AG04449 (cell line): ENCODE results near the gene GAL3ST3.

ENCODE experiments used
- CTCF ChIA-PET: fragments of 350-600 bp; formaldehyde crosslinking; extraction: SDS; loops from one replicate; lab custom pipeline; 2021; ENCODE audit warnings: antibody characterized with exemption; lab: Yijun Ruan, JAX
- POLR2A ChIA-PET: fragments of 400-600, 350-600 bp; formaldehyde crosslinking; extraction: SDS; loops from one replicate; lab custom pipeline; 2020; ENCODE audit warnings: antibody characterized with exemption, inconsistent platforms; lab: Yijun Ruan, JAX
- DNase-seq: peaks from one replicate; pipeline ENCODE4 v3.0.0-alpha.2; 2010; ENCODE audit warnings: low read depth, low spot score
- H3K4me3 ChIP-seq: 2 replicates; pipeline ENCODE4 v1.5.1; 2011; ENCODE audit warnings: low read depth, mild to moderate bottlenecking, control low read depth, low read length
- CTCF ChIP-seq: IDR thresholded peaks from one replicate; pipeline ENCODE4 v1.5.1; 2011; ENCODE audit warnings: mild to moderate bottlenecking, moderate library complexity, low read length, control low read depth, inconsistent platforms; ENCODE audit not compliant: insufficient read depth; ENCODE audit errors: missing control alignments

GAL3ST3 gene

DNA sequence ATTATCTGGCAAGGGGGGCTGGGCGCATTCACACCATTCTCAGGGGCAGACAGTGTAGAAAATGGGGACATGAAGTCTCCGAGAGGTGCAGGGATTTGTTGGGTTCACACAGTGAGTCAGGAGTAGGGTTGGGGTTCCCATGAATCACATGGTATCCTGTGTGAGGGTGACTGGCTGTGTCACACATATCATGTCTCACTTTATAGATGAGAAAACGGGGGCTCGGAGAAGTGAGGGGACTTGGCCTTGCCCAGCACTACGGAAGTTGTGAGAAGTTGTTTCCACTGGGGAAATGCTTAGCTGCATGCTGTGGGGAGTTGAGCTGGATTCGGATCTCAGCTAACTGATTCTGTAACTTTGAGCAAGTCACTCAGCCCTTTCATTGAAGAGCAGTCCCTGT lies 4.2 kb downstream of the GAL3ST3 start:
- ChIA-PET POLR2A (interaction anchor here (0.8 kb wide), 1 partner anchor 129 kb away, joined by 3 read pairs; no protein-coding TSS in a partner anchor), CTCF (interaction anchor here (0.7 to 8.5 kb wide), 32 partner anchors 9 to 340 kb away, joined by 3 to 118 read pairs (median 6); partner anchors contain the start of genes CATSPER1, FIBP, KAT5 and PACS1)
- DNase-seq: no peak
- no peak for TF ChIP-seq CTCF
- no peak overlapping the region for H3K4me3 ChIP-seq

GRCh38 chr11:66042996-66043906 lies 5.7 kb downstream of the GAL3ST3 start:
- no peak for TF ChIP-seq CTCF
- DNase-seq: no peak
- CTCF ChIA-PET: interaction anchor here (0.9 to 8.5 kb wide), 10 partner anchors 8 to 157 kb away, joined by 3 to 118 read pairs (median 27); partner anchors contain the start of genes CATSPER1, FIBP, PACS1 and SF3B2

DNA sequence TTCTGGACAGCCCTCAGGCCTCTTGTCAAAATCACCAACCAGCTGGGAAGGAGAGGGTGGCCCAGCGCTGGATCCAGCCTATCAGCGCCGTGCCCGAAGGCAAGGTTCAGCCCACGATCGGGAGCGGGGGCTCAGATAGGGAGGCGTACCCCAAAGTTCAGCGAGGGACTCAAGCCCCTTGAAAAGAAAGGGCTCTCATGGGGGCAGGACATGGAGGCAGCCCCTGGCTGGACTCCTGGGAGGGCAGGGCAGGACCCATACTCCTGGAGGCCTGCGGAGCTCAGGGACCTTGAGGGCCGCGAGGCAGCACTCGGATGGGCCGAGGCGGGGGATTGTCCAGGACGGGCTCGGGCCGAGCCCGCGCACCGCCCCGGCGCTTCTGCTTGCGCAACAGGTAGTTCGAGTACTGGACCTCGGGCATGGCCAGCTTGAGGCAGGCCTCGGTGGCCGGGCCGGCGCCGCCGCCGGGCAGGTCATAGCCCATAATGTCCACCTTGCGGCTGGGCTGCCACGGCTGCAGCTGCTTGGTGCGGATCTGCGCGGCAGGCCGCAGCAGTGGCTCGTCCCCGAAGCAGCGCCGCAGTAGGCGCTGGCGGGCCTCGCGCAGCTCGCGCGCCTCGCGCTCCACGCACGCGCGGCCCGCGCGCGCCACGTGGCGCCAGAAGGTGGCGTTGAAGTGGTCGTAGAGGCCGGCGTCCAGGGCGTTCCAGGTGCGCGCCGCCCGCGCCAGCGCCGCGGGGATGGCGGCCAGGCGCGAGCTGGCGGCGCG lies 6.5 kb downstream of the GAL3ST3 start:
- POLR2A ChIA-PET: interaction anchor here (1.3 kb wide), 1 partner anchor 10 kb away, joined by 3 read pairs; the partner anchor contains the start of gene SF3B2
- no peak for TF ChIP-seq CTCF
- H3K4me3 ChIP-seq: no peak overlapping the region
- DNase-seq: no peak
- CTCF ChIA-PET: interaction anchor here (1.1 to 8.5 kb wide), 7 partner anchors 9 to 76 kb away, joined by 3 to 118 read pairs (median 52); partner anchors contain the start of genes CATSPER1, PACS1 and SF3B2

More at GRCh38 chr11:66042996-66043906, 5.7 kb downstream of the GAL3ST3 start:
- no peak overlapping the region for H3K4me3 ChIP-seq
- POLR2A ChIA-PET: no interaction called here

GRCh38 chr11:66039765-66040164 lies 9.2 kb downstream of the GAL3ST3 start:
- no peak overlapping the region for H3K4me3 ChIP-seq
- no peak for DNase-seq
- no peak for TF ChIP-seq CTCF
- ChIA-PET CTCF (interaction anchor here (1.0 to 5.4 kb wide), 5 partner anchors 10 to 28 kb away, joined by 3 to 56 read pairs (median 7); partner anchors contain the start of genes CATSPER1, GAL3ST3 and SF3B2), POLR2A (no interaction called here)

DNA sequence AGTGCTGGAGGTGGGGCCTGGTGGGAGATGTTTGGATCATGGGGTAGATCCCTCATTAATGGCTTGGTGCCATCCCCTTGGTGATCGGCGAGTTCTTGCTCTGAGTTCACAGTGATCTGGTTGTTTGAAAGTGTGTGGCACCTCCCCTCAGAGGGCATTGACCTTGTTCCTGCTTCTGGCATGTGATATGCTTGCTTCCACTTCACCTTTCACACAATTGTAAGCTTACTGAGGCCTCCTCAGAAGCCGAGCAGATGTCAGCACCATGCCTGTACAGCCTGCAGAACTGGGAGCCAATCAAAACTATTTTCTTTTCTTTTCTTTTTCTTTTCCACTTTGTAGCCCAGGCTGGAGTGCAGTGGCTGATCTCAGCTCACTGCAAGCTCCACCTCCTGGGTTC lies 11.6 kb downstream of the GAL3ST3 start:
- POLR2A ChIA-PET: no interaction called here
- no peak overlapping the region for H3K4me3 ChIP-seq
- no peak for DNase-seq
- TF ChIP-seq CTCF: no peak
- CTCF ChIA-PET: interaction anchor here (1.0 to 5.6 kb wide), 4 partner anchors 8 to 14 kb away, joined by 4 to 58 read pairs (median 30); partner anchors contain the start of gene CATSPER1
